HG03575 (cell line): ENCODE data around the gene RPN1.
A peak's percentile ranks its signal among the peaks of the same experiment; 100 is the strongest.
"Not testable (repeated sequence)": the region's sequence is repeated elsewhere in the genome, so short reads cannot be mapped to it uniquely, and the experiment has no call there.

Experiments
- ATAC-seq: cut with Tn5 transposase; IDR thresholded peaks from one replicate; pipeline ENCODE4 v1.9.1; 2021; ENCODE audit not compliant: unreplicated experiment, insufficient number of reproducible peaks, low FRiP score; ENCODE audit errors: extremely low read depth

The RPN1 gene

DNA sequence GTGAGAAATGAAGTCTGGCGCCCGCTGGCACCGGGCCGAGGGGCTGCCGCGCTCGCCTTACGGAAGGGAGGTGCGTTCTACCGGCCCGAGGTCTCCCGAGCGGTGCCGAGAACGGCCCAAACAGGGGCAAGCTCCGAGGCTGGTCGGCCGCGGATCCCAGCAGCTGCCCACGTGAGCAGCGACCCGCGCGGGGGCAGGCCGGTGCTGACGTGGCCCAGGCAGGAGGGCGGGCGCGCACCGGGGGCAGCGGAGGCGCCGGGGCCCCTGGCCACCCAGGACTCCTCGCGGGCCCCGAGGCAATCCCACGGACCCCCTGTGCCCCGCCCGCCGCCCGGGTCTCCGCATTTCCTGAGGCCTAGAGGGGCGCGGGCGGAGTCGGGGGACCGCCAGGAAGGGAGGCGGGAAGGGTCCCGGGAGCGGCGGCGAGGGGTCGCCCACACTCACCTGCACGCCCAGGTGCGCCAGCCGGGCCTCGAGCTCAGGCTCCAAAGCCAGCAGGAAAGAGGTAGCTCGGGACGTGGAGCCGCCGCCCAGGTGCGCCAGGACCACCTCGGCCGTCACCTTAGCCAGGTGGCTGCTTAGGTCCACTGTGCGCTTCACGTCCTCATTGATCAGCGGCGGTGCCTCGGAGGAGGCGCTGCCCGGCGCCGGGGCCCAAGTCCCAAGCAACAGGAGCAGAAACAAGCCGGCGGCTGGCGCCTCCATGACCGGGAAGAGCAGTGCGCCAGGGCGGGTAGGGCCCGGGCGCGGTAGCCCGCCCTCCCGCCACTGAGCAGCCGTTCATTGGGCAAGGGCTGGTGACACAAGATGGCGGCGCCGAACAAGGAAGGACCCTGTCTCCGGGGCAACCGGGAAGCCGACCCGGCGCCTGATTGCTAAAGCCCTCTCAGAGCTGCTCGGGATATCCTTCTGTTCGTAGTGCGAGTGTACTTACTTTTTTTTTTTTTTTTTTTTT, at the start of gene RPN1:
RPN1 (minus strand) TSS at position 723 of the 955 bp plus-strand sequence; CDS start at position 705, 18 bp downstream.
- peak; percentile 81 for ATAC-seq

DNA sequence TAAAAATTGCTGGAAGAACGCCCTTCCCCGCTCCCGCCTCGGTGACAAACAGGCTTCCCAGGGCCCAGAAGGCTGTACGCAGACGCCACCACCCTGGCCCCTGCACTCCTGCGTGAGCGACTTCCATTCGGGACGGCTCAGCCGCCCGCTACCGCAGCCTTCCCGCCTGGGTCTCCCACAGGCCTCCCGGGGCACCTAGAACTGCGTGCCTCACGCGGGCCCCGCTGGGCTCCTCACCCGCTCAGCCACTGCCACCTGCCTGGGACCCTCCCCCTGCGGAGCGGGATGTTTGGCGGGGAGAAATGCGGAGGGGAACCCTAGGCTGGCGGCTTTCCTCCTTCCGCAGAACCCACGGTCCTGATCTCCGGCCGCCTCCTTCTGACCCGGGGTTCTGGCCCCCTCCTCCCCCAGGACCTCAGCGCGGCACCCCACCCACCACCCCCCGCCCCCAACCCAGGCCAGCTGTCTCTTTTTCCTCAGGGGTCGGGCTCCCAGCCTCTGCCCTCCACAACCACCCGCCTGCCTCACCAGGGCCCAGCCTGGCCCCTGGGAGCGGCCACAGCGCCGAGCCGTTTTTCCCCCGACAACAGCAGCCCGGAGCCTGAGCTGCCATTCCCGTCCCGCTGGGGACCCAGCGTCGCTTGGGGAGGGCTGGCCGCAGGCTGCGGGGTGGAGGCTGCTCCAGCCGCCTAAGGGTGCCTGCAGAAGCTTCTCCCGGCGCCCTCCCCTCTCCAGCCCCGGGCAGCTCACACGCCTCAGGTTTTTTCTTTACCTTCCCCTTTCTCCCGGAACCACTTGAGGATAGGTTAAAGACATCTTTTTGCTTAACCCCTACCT, 47.8 kb upstream of the RPN1 start:
- ATAC-seq: no peak

DNA sequence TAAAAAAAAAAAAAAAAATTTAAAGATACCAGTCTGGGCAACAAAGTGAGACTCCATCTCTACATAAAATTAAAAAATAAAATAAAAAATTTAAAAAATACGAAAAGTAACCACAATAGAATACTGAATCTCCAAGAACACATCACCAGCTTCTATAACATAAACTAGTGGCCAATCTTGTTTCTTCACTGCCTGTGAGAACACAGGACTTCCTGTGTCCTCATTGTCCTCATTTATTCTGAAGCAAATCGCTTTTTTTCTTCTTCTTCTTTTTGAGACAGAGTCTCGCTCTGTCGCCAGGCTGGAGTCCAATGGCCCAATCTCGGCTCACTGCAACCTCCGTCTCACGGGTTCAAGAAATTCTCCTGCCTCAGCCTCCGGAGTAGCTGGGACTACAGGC, 46.7 kb upstream of the RPN1 start:
- ATAC-seq: no peak

DNA sequence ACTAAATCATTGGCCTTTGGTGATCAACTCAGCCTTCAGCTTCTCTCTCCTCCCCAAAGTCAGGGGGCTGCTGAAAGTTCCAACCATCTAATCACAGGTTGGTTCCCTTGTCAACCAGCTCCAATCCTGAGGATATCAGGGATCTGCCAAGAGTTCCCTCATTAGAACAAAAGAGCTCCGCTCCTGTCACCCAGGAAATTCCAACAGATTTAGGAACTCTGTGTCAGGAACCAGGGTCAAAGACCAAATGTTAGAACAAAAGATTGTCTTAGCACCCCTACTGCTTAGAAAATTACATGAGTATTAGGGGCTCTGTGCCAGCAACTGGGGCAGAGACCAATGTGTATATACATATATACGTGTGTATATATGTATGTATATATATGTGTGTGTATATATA, 43.1 kb upstream of the RPN1 start:
- no peak for ATAC-seq

DNA sequence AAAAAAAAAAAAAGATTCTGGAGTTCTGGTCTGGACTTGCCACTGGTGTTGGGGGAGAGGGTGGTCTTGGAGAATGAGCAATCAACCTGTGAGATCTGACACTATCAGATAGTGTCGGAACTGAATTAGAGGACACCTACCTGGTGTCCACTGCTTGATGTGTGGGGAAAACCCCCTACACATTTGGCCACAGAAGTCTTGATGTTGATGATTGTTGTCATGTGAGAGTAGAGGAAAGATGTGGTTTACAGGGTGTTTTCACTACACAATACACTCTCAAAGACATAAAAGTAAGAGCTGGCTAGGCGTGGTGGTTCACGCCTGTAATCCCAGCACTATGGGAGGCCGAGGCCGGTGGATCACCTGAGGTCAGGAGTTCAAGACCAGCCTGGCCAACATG, 38.4 kb upstream of the RPN1 start:
- ATAC-seq: no peak

DNA sequence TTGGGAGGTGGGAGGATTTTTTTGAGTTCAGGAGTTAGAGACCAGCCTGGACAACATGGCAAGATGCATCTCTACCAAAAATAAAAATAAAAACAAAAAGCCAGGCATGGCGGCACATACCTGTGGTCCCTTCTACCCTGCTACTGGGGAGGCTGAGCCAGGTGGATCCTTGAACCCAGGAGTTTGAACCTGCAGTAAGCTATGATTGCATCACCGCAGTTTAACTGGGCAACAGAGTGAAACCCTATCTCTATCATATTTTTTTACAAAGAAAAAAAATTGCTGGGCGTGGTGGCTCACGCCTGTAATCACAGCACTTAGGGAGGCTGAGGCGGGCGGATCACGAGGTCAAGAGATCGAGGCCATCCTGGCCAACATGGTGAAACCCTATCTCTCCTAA, 35.8 kb upstream of the RPN1 start:
- no peak for ATAC-seq

DNA sequence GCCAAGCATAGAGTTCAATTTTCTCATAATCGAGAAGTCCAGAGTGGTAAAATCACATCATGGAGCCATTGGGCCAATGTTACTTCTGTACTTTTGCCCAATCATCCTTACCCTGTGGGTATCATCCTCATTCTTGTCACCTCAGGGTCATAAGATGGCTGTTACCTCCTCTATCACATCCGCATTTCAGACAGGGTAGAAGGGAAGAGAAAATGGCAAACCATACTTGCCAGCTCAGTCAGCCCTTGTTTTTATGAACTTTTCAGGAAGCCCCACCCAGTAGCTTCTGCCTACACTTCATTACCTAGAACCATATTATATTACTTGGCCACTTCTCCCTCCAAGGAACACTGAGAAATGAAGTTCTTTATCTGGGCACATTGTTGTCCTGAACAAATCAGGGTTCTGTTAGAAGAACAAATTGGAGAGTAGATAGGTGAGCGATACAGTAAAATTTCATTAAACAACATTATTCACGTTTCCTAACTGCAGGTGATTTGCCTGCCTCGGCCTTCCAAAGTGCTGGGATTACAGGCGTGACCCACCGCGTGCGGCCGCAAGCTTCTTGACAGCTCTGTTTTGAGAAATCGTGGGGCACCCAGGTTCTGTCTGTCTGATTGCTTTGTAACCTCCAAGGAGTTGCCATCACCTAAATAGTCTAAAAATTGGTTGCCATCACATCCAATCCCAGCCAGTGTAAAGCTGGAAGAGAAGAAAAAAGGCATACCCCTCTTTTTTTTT, 34.5 kb upstream of the RPN1 start:
- ATAC-seq: no peak

DNA sequence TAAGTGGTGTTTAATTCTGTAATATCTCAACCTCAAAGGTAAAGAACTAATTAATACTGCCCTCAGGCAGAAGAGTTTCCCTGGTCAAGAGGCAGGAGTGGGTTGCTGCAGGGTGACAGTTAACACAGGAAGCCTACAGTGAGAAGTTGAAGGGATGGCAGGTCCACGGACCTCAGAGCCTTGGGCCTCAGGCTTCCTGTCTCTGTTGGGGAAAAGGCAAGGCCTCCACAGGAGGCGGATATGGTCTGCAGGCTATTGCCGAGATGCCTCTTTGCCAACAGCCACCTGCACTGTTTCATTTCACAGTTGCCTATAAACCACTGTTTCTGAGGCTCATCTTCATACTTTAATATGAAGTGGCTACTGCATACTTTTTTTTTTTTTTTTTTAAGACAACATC, 33.3 kb upstream of the RPN1 start:
- no peak for ATAC-seq

DNA sequence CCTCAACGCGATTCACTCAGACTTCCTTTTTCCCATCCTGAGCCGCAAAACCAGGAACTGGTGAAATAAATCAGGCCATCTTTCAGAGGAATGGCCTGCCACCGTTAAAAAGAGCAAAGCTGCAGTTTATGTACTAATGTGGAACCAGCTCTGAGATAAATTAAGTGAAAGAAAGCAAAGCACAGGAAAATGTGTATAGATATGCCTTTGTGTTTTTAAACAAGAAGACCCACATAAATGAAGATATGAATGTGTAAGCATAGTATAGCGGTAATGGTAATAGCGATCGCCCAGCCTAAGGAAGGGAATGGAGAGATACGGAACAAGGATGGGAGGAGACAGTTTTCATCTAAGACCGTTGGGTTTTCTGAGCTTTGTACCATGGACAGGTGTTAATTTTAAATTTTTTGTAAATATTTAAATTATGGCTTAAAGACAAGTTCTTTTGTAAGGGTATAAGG, 30.8 kb upstream of the RPN1 start:
- no peak for ATAC-seq

DNA sequence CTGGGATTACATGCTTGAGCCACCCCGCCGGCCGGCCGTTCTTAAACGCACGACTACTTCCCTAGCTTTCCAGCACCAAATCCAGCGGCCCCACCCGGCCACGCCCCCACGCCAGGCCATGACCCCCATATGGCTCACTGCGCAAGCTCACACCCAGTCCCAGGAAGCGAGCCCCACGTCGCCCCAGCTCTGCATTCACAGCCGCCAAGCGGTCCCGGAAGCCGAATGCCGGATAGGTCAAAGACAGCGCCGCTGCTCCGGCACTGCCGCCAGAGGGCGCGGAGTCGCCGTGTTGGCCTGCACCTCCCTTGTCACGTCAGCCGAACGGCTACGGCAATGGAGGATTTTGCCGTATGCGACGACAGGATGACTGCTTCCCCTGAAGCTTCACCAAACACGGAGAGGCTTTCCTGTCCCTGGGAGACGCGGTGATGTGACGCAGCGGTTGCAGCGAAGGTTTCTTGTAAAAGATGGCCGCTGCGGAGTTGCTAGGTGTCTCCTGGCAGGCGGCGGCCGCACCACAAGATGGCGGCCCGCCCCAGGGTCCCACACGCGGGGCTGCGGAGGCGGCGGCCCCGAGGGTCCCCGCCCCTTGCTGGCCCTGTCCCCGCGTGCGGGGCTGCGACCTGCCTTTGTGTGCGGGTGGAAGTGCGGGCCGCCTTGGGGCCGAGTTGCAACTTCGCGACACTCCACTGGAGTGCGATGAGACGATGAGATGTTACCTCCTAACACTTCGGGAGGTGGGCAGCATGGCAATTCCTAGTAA, 30.2 kb upstream of the RPN1 start:
- ATAC-seq: peak; percentile 63

DNA sequence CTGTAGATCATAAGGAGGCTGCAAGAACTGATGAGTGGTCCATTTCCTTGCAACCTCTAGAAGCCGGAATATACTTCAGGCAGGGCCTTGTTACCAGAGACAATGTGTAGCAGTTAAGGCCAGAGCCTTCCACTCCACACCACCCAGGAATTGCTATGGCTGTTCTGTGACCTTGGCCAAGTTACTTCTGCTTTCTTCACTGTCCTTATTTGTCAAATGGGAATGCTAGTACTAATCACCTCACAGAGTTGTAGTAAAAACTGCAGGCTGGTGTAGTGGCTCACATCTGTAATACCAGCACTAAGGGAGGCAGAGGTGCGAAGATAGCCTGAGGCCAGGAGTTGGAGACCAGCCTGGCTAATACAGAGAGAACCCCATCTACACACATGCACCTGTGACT, 28.7 kb upstream of the RPN1 start:
- no peak for ATAC-seq

DNA sequence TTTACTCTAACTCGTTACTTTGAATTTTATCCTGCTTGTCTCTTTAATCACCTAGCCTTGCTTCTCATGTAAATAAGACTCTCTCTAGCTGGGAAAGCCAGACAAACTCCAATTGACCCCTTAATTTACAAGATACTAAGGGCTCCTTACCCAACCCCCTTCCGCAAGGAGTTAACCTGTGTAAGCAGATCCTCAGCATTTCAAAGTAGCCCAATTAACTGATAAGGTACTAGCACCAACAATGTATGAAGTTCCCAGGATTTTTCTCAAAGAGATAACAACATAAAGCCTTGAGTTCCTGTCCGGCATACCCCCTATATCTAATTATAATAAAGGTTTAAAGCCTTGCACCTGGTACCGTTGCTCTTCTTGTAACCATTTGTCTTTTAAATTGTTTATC, 25.2 kb upstream of the RPN1 start:
- not testable (repeated sequence) for ATAC-seq

DNA sequence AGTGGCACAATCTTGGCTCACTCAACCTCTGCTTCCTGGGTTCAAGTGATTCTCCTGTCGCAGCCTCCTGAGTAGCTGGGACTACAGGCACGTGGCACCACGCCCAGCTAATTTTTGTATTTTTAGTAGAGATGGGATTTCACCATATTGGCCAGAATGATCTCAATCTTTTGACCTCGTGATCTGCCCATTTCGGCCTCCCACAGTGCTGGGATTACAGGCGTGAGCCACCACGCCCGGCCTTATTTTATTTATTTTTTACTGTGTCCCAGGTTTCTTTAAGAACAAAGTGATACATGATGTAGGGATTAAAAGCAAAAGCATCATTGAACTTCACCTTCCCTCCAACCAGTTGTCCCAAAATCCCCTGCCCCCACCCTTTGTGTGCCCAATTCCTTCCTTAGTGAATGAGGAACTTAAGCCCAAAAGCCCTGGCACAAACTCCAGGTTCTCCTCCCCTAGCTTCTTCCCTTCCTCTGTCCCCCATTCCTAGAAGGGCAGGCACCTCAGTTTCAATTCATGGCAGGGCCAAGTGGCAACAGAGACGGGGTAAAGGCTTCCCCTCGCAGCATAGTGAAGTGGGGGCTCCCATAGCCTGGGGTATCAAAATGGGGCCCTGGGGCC, 23.7 kb upstream of the RPN1 start:
- ATAC-seq: no peak

DNA sequence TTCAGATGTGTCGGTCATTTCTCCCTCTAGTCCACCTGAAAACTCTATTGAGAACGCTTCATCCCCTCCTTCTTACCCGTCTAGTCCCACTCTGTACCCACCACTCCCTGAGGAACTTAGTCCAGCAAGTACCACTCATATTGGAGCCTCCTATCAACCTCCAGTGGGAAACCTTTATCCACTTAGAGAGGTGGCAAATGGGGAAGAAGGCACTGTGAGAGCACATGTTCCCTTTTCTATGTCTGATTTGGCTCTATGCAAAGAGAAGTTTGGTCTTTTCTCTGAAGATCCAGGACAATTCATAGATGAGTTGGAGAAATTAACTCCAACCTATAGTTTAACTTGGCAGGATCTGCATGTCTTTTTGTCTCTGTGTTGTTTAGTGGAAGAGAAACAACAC, 17.0 kb upstream of the RPN1 start:
- ATAC-seq: no peak

DNA sequence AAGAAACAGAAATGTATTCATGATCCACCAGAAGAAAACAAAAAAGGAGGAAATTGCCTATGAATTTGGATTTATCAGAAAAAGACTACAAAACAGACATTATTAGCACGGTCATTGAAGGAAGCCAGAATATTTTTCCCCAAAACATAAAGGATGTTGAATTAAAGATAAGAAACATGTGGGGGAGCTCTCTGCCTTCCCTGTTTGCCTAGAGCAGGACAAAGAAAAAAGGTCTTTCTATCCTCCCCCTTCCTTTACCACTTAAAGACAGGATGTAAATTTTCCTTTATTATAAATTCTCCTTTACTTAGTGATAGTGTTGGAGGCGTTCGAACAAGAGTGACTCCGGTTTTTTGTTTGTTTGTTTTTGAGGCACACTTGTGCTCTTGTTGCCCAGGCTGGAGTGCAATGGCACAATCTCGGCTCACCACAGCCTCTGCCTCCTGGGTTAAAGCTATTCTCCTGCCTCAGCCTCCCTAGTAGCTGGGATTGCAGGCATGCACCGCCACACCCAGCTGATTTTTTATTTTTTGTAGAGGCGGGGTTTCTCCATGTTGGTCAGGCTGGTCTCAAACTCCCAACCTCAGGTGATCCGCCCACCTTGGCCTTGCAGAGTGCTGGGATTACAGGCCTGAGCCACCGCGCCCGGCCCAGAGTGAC, 14.9 kb upstream of the RPN1 start:
- no peak for ATAC-seq

DNA sequence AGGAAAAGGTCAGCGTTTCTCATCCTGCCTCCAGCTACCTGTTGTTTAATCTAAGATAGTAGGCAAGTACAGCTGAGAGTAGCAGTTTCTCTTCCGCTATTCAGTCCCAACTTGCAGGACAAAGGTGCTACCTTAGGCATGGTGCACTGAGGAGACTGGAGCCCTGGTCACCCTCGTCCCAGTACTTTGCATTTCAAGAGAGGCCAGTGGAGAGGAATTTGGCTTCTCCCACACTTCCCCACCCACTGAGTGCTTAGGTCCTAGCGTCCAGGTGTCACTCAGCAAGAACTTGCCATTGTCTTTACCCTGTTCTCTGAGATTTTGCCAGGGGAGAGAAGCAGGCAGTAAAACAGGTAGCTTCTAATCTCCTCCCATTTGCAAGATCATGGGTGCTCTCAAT, 12.5 kb upstream of the RPN1 start:
- ATAC-seq: no peak

DNA sequence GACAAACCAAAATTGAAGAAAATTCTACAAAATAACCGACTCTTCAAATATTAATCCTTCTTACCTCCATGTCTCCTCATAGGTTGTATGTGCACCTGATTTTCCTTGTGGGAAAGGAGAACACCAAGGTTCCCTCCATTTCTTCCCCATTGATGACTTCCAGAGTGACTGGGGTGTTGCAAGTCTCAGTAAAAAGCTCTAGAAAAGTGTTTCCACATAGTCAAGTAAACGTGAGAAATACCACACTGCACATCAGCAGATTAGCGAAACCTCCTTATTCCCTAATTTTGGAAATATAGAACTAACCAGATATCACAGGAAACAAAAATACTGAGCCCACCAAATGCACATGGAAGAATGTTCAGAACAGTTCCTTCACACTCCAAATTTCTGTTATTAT, 4.9 kb upstream of the RPN1 start:
- ATAC-seq: no peak
